KBM-7 (cell line): Measurements from ENCODE around the gene DNAJB11.

Source experiments
- DNase-seq: peaks from one replicate; pipeline ENCODE4 v3.0.0-alpha.2; 2015
- in situ Hi-C: fragments of 300-500 bp; cut with MboI; formaldehyde crosslinking; loops from 2 replicates; pipeline ENCODE4 v1.14.3; 2020; ENCODE audit warnings: low sequenced_read_pairs, low pct_unique_long_range_greater_than_20kb, mixed read lengths

DNAJB11 gene

GRCh38 chr3:186589856-186590579 is 19.5 kb downstream of the DNAJB11 start:
- in situ Hi-C loops, result no loop called here
- DNase-seq, result peak; percentile 19

GRCh38 chr3:186590580-186591295 is 20.2 kb downstream of the DNAJB11 start:
- DNase-seq, result no peak
- in situ Hi-C loops, result no loop called here

GRCh38 chr3:186592682-186593081 is 22.2 kb downstream of the DNAJB11 start:
- DNase-seq, result no peak
- in situ Hi-C loops, result no loop called here

- no peak for DNase-seq
- in situ Hi-C loops, result no loop called here
These were observed 23.3 kb downstream of the DNAJB11 start for GRCh38 chr3:186593862-186594261.

- in situ Hi-C loops, result no loop called here
- DNase-seq, result no peak
These were observed 24.1 kb downstream of the DNAJB11 start for GRCh38 chr3:186594591-186595113.

- in situ Hi-C loops, result no loop called here
- DNase-seq, result no peak
These were observed 26.2 kb downstream of the DNAJB11 start for GRCh38 chr3:186596568-186597287.

- in situ Hi-C loops, result no loop called here
- DNase-seq, result no peak
These were observed 27.7 kb downstream of the DNAJB11 start for GRCh38 chr3:186598108-186598784.

- in situ Hi-C loops, result no loop called here
- DNase-seq, result no peak
These were observed 28.2 kb downstream of the DNAJB11 start for GRCh38 chr3:186598794-186599141.

- in situ Hi-C loops, result no loop called here
- DNase-seq, result no peak
These were observed 28.7 kb downstream of the DNAJB11 start for GRCh38 chr3:186599142-186599784.

- in situ Hi-C loops, result no loop called here
- DNase-seq, result no peak
These were observed 29.3 kb downstream of the DNAJB11 start for GRCh38 chr3:186599785-186600166.

- in situ Hi-C loops, result no loop called here
- no peak for DNase-seq
These were observed 30.4 kb downstream of the DNAJB11 start for GRCh38 chr3:186600896-186601295.

- in situ Hi-C loops, result no loop called here
- DNase-seq, result no peak
These were observed 32.6 kb downstream of the DNAJB11 start for GRCh38 chr3:186603159-186603558.

GRCh38 chr3:186605078-186605477 is 34.6 kb downstream of the DNAJB11 start:
- no peak for DNase-seq
- in situ Hi-C loops, result no loop called here

- in situ Hi-C loops, result no loop called here
- DNase-seq, result no peak
These were observed 35.3 kb downstream of the DNAJB11 start for GRCh38 chr3:186605561-186606545.

- in situ Hi-C loops, result no loop called here
- DNase-seq, result no peak
These were observed 38.2 kb downstream of the DNAJB11 start for GRCh38 chr3:186608624-186609215.

GRCh38 chr3:186609247-186609868 is 38.8 kb downstream of the DNAJB11 start:
- in situ Hi-C loops, result no loop called here
- DNase-seq, result peak; percentile 24

GRCh38 chr3:186612065-186612464 is 41.5 kb downstream of the DNAJB11 start:
- in situ Hi-C loops, result no loop called here
- DNase-seq, result no peak
